GM19099 (cell line): ENCODE data around the gene CYLD.

Source experiments
- POLR2A ChIP-seq: IDR thresholded peaks from 3 replicates; pipeline ENCODE4 v1.6.1; 2011; ENCODE audit warnings: low read depth; ENCODE audit not compliant: insufficient read length; ENCODE audit errors: extremely low read depth

The CYLD gene

DNA sequence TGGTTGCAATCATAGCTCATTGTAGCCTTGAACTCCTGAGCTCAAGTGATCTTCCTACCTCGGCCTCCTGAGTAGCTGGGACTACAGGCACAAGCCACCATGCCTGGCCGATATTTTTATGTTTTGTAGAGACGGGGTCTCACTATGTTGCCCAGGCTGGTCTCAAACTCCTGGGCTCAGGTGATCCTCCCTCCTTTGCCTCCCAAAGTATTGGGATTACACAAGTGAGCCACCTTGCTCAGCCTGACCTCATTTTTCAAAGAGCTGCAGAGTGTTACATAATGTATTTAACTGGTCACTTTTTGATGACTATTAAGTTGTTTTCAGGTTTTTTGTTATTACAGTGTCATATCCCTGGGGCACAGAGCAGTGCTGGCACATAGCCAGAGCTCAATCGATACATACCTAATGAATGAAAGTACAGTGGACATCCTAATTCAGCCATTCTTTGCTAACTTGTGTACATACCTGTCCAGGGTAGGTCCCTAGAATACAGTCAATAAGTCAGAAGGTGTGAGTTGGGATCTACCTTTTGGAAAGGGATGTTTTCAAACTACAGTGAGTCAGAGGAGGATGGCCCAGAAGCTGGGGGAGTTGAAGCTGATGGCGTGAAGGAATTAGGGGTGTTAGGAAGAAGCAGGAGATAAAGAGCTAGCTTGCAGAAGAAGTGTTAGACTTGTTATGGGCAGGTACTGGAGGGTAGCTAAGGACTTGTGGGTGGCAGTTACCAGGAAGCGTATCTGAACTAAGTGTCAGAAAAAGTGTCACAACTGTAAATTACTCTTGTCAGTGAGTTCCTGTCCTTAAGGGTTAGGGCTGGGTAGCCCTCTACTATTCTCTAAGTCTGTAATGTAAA is 20.1 kb upstream of the CYLD start:
- TF ChIP-seq POLR2A = no peak

DNA sequence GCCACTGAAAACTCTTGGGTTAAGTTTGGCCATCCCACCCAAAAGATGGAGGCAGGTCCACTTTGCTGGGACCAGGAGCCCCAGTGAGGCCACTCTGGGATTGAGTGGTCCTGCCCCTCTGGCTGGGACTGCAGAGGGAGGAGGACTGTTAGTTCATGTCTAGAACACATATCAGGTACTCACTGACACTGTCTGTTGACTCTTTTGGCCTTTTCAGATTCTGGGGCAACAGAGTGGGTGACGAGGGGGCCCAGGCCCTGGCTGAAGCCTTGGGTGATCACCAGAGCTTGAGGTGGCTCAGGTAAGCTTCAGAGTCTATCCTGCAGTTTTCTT is 19.5 kb upstream of the CYLD start:
- TF ChIP-seq POLR2A = no peak

DNA sequence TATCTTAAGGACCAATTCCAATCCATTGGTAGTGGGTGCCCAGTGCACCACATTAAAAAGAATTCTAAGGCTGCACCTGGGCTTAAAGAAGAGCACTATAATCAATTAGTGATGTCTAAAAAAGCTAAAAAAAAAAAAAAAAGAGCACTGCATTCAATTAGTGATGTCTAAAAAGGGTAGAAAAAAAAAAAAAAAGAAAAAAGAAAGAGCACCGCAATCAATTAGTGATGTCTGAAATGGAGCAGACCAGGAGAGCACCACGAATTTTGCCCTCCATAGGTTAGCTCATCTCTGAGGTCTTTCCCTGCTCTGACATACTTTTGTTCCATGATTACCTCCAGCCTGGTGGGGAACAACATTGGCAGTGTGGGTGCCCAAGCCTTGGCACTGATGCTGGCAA is 18.9 kb upstream of the CYLD start:
- no peak for TF ChIP-seq POLR2A

DNA sequence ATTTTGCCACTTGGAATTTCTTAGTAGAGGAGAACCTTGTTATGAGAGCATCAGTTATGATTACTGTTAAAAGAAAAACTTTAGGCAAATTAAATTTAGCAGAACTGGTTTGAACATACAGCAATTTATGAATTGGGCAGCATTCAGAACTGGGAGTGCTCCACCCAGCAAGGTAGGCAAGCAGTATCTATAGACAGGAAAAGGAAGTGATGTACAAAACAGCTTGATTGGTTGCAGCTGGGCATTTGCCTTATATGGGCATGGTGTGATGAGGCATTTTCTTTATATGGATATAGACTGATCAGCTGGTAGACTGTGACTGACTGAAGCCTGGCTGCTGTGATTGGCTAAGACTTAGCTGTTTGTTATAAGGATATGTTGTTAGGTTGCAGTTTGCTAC is 17.6 kb upstream of the CYLD start:
- no peak for TF ChIP-seq POLR2A

DNA sequence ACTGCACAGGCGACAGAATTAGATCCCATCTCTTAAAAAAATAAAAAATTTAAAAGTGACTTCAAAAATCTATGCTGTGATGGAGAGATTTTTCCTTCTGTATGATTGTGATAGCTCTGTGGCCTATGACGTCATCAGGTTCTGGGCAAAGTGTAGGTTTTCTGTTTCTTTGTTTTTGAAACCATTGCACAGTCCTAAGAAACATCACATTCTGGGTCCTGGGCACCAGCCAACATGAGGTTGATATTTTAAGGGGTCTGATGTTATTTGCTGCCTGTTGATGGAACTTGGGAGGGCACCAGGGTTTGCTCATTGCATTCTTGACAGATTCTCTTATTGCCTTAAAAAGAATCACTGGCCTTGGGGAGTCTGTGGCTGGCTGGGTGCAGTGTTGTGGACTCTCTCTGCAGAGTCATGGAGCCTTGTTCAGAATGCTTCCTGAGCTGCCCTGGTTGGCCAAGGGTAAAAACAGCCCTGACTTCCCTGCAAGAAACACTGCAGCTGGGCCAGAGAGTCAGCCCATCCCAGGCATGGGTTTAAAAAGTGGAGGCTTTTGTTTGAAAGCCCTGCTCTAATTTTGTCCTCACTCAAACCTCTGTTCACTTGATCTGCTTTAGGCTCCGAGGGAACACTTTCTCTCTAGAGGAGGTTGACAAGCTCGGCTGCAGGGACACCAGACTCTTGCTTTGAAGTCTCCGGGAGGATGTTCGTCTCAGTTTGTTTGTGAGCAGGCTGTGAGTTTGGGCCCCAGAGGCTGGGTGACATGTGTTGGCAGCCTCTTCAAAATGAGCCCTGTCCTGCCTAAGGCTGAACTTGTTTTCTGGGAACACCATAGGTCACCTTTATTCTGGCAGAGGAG is 10.5 kb upstream of the CYLD start:
- TF ChIP-seq POLR2A = no peak

DNA sequence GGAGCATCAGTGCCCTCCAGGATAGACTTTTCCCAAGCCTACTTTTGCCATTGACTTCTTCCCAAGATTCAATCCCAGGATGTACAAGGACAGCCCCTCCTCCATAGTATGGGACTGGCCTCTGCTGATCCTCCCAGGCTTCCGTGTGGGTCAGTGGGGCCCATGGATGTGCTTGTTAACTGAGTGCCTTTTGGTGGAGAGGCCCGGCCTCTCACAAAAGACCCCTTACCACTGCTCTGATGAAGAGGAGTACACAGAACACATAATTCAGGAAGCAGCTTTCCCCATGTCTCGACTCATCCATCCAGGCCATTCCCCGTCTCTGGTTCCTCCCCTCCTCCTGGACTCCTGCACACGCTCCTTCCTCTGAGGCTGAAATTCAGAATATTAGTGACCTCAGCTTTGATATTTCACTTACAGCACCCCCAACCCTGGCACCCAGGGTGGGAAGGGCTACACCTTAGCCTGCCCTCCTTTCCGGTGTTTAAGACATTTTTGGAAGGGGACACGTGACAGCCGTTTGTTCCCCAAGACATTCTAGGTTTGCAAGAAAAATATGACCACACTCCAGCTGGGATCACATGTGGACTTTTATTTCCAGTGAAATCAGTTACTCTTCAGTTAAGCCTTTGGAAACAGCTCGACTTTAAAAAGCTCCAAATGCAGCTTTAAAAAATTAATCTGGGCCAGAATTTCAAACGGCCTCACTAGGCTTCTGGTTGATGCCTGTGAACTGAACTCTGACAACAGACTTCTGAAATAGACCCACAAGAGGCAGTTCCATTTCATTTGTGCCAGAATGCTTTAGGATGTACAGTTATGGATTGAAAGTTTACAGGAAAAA is 9.7 kb upstream of the CYLD start:
- no peak for TF ChIP-seq POLR2A

GRCh38 chr16:50733468-50733867 is 8.4 kb upstream of the CYLD start:
- no peak for TF ChIP-seq POLR2A

- no peak for TF ChIP-seq POLR2A
Observed at GRCh38 chr16:50735629-50736122, 6.2 kb upstream of the CYLD start.

DNA sequence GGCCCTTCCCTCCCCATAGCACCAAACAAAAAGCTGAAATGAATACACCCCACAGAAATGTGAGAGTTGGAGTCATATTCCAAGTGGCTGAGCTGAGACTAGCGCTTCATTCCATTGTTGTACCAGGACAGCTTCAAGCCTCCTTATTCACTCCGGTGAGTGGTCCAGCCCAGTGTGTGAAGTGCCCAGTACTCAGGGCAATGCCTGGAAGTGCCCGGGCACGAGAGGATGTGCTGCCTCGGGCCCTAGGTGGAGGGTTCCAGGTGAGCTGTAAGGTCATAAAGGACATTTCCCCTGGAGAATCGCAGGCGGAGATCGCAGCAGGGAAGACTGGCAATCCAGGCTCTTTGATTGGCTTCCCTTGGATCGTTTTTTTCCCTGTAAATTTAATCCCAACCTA is 5.4 kb upstream of the CYLD start:
- no peak for TF ChIP-seq POLR2A

GRCh38 chr16:50737420-50737959 is 4.4 kb upstream of the CYLD start:
- no peak for TF ChIP-seq POLR2A

DNA sequence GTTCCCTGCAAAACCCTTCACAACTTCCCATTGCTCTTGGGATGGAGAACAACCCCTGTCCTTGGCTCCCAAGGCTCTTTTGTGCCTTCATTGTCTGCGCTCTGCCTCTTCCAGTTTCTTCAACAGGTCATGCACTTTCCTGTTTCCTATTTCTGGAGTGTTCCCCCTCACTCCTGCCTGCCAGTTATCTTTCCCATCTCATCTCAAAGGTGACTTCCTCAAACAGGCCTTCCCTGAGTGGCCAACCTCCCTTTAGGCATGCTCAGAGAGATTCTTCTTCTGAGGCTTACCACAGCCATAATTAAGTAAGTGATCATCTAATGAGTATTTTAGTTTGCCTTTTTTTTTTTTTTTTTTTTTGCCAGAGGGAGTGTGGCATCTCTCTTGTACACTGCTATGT is 2.9 kb upstream of the CYLD start:
- no peak for TF ChIP-seq POLR2A

DNA sequence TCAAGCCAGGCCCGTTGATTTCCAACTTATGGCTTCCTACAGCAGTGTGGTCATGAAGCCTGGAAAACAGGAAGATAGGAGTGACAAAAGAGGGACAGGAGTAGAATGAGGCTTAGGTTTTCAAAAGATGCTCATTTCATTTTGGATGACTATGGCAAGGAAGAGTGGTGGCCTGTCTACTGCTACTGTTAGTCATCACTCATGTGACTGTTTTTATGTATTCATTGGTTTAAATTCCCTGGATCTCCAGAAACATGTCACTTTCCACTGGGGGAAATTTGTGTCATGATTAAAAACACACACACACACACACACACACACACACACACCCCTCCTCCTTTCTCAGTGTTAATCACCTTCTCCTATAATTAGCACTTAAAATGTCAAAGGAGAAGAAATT is 1.1 kb upstream of the CYLD start:
- no peak for TF ChIP-seq POLR2A

DNA sequence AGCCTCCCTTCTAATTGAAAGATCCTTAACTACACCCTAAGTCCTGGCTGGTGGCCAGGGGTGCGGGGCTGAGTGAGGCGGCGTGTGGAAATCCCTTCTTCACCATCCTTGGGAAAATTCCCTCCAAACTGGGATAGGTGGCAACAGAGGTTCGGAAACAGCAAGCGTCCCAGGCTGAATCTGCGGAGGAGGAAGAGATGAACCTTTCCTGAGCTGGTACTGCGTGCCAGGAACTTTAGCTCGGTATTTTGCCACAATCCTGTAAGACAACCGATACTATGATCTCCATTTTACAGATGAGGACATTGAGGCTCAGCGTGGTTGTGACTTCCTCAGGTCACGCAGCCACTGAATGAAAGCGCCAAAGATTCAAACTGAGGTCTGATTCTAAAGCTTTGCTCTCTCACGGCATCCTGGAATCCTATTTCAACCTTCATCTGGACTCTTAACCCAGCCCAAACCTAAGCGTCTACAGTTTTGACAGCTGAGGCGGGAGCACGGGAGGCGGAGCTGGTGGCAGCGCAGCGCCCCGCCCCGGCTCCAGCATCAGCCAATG is 583 bp upstream of the CYLD start:
- no peak for TF ChIP-seq POLR2A

DNA sequence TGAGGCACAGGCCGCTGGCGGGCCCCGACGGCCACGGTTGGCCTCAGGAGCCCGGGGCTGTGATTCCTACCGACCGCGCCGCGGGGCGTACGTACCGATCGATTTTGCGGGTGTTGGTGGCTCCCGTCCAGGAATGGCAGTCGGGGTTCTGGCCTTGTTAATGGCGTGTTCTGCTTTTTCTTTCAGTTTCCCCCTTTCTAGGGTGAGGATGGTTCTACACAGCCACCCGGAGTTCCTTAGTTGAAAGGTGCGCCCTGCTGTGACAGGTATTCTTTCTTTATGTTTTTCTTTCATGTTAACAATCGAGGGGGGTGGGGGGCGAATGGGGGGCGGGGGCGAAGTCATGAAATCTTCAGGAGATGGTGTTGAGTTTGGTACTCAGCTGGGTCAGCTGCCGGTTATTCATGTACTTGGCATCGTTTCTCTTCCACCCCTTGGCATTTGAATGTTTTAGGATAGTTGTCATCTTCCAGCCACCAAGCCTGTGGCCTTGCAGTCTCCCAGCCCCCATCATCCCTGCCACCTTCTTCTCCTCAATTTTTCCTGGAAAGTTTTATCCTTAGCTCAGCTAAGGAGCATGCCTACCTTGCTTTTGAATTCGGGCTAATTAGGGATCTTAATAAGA is 802 bp downstream of the CYLD start:
- peak; percentile 8 for TF ChIP-seq POLR2A

DNA sequence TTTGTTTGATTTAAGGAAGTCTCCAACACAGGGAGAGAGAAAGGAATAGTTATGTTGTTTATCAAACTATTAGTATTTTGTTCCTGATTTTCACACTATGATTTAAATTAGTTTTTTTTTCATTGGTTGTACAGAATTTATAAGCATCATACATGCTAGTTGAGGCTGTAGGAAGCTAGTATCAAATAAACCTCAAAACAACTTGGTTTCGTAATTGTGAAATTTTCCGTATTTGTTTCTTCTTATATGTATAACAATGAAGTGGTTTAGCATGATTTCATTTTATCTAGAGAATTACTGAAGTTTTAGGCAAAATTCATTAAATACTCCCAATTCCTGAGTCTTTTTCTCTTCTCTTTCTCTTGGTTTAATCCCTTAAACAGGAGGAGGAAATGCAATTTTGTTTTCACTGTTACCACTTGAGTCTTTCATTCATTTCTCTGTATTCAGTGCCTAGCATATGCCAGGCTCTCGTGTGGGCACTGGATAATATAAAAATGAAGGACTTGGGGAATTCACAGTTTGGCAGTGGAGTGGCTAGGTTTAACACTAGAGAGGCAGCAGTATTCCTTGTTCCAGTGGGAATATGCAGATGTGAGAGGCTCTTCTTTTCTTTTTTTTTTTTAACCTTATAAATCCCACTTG is 1.8 kb downstream of the CYLD start:
- TF ChIP-seq POLR2A = no peak
